NCI-H1105 (cell line): Measurements from ENCODE around the gene SERPINB2.
A peak's percentile ranks its signal among the peaks of the same experiment; 100 is the strongest.

Source experiments
- DNase-seq: peaks from one replicate; lab custom pipeline; 2025; lab: John Stamatoyannopoulos, UW

The SERPINB2 gene

GRCh38 chr18:63887424-63887823 lies at the start of gene SERPINB2:
TSS of gene SERPINB2 (plus strand) at chr18:63887705. CDS start at chr18:63891445, 3,740 bp downstream.
- no peak for DNase-seq

GRCh38 chr18:63843008-63843407 lies 44.5 kb upstream of the SERPINB2 start:
- DNase-seq = no peak

- peak; percentile 33 for DNase-seq
These were observed 43.3 kb upstream of the SERPINB2 start for GRCh38 chr18:63844254-63844653.

GRCh38 chr18:63848159-63848558 lies 39.3 kb upstream of the SERPINB2 start:
- DNase-seq = peak; percentile 71

GRCh38 chr18:63850020-63850419 lies 37.5 kb upstream of the SERPINB2 start:
- DNase-seq = peak; percentile 39

GRCh38 chr18:63850636-63851035 lies 36.9 kb upstream of the SERPINB2 start:
- DNase-seq = no peak

GRCh38 chr18:63858456-63858855 lies 29.0 kb upstream of the SERPINB2 start:
- no peak for DNase-seq

GRCh38 chr18:63859781-63860475 lies 27.6 kb upstream of the SERPINB2 start:
- DNase-seq = no peak

GRCh38 chr18:63860531-63860930 lies 27.0 kb upstream of the SERPINB2 start:
- no peak for DNase-seq

GRCh38 chr18:63867368-63868125 lies 20.0 kb upstream of the SERPINB2 start:
- DNase-seq = no peak

GRCh38 chr18:63868546-63868945 lies 19.0 kb upstream of the SERPINB2 start:
- no peak for DNase-seq

- DNase-seq = no peak
These were observed 18.1 kb upstream of the SERPINB2 start for GRCh38 chr18:63869374-63869773.

GRCh38 chr18:63869851-63870250 lies 17.7 kb upstream of the SERPINB2 start:
- DNase-seq = no peak

GRCh38 chr18:63871836-63872235 lies 15.7 kb upstream of the SERPINB2 start:
- DNase-seq = no peak

GRCh38 chr18:63872586-63872985 lies 14.9 kb upstream of the SERPINB2 start:
- no peak for DNase-seq

- no peak for DNase-seq
These were observed 9.2 kb upstream of the SERPINB2 start for GRCh38 chr18:63878343-63878742.

- no peak for DNase-seq
These were observed 8.6 kb upstream of the SERPINB2 start for GRCh38 chr18:63878925-63879324.

- no peak for DNase-seq
These were observed 7.8 kb upstream of the SERPINB2 start for GRCh38 chr18:63879709-63880108.

GRCh38 chr18:63881851-63882250 lies 5.7 kb upstream of the SERPINB2 start:
- DNase-seq = no peak

GRCh38 chr18:63882333-63883141 lies 5.0 kb upstream of the SERPINB2 start:
- no peak for DNase-seq

- DNase-seq = no peak
These were observed 3.9 kb upstream of the SERPINB2 start for GRCh38 chr18:63883617-63884016.

- DNase-seq = no peak
These were observed 1.1 kb downstream of the SERPINB2 start for GRCh38 chr18:63888470-63889190.
